Breast epithelium (tissue), 4 donors: ENCODE results near the gene ROR1. TPM values are rescaled to one million over a fixed set of nuclear protein-coding genes. Genes with fewer than 3 reads are reported as not detected.
A peak's percentile ranks its signal among the peaks of the same experiment; 100 is the strongest.

Experiments
- DNase-seq, 2 donors: peaks; one replicate each; pipeline ENCODE4 v3.0.0-alpha.2; 2019; ENCODE audit warnings: low spot score in 2 of 2
- H3K27ac ChIP-seq, 2 donors: fragments of 200-600 bp; sonication (generic) in 1 of 2; one replicate each; pipeline ENCODE4 v1.5.1; 2016 to 2019; ENCODE audit warnings: mild to moderate bottlenecking in 1 of 2
- H3K27me3 ChIP-seq, 2 donors: fragments of 200-600 bp; sonication (generic) in 1 of 2; one replicate each; pipeline versions ENCODE4 v1.5.1 to v1.6.0; 2017 to 2019; ENCODE audit warnings: control low read depth in 1 of 2, mild to moderate bottlenecking in 1 of 2
- H3K36me3 ChIP-seq: fragments of 200-600 bp; one replicate; pipeline ENCODE4 v1.5.1; 2019
- H3K4me1 ChIP-seq, 2 donors: fragments of 200-600 bp; sonication (generic); one replicate each; pipeline ENCODE4 v1.5.1; 2016 to 2019; ENCODE audit warnings: control low read depth in 1 of 2
- H3K4me3 ChIP-seq, 3 donors: fragments of 200-600 bp; sonication (generic); 1 replicate in 2 of 3; 2 replicates in 1 of 3; pipeline ENCODE4 v1.5.1; 2016 to 2019; ENCODE audit warnings: mild to moderate bottlenecking in 3 of 3, moderate library complexity in 2 of 3
- H3K9me3 ChIP-seq, 2 donors: fragments of 200-600 bp; sonication (generic) in 1 of 2; one replicate each; pipeline ENCODE4 v1.5.1; 2016 to 2019; ENCODE audit warnings: control low read depth in 1 of 2
- POLR2A ChIP-seq: fragments of 450-650 bp; IDR thresholded peaks from one replicate; pipeline ENCODE4 v1.6.1; 2016; ENCODE audit warnings: antibody characterized with exemption, mild to moderate bottlenecking, moderate library complexity
- POLR2AphosphoS5 ChIP-seq, 3 donors: sonication (generic); formaldehyde crosslinking; IDR thresholded peaks; one replicate each; pipeline ENCODE4 v1.6.1; 2017; ENCODE audit warnings: antibody characterized with exemption in 3 of 3
- intact Hi-C: fragments of 100-400 bp; cut with DNase I; formaldehyde crosslinking; loops from one replicate; pipeline ENCODE4 v1.15.1; 2023; ENCODE audit warnings: low total_unique reads
- total RNA-seq, 3 donors: library from RNA; depleted of rRNA; stranded (reverse); fragments of >200 nt; gene quantifications; one replicate each; pipeline ENCODE4 v1.1.0, GENCODE V29; 2016
- TF ChIP-seq, protein P1 (sequence below), 3 donors: fragments of 450-650 bp; IDR thresholded peaks; one replicate each; pipeline ENCODE4 v1.5.1; 2016 to 2017; ENCODE audit warnings: antibody characterized with exemption in 3 of 3, mild to moderate bottlenecking in 3 of 3, moderate library complexity in 3 of 3

Gene ROR1
- total RNA-seq, 3 donors from 2014 or later, result 5.9 to 11.6 (median 7.7) TPM

DNA sequence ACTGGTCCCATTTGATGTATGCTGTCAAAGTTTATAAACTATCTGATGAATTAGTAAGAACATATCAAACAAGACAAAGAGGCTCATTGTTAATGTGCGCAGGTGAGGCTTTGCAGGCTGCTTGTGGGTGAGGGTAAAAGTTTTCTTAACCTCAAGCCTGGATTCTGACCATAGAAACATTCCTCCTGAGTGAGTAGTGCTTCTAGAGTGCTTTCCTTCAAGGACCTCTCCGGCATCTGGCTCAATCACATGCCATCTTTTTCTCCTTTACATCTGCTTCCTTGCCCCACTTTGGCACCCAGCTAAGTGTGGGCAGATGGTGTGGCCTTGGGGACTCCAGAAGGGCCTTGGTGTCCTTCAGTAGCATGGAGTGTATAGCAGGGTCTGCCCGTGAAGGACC lies 104.0 kb downstream of the ROR1 start:
- TF ChIP-seq, protein P1, sequence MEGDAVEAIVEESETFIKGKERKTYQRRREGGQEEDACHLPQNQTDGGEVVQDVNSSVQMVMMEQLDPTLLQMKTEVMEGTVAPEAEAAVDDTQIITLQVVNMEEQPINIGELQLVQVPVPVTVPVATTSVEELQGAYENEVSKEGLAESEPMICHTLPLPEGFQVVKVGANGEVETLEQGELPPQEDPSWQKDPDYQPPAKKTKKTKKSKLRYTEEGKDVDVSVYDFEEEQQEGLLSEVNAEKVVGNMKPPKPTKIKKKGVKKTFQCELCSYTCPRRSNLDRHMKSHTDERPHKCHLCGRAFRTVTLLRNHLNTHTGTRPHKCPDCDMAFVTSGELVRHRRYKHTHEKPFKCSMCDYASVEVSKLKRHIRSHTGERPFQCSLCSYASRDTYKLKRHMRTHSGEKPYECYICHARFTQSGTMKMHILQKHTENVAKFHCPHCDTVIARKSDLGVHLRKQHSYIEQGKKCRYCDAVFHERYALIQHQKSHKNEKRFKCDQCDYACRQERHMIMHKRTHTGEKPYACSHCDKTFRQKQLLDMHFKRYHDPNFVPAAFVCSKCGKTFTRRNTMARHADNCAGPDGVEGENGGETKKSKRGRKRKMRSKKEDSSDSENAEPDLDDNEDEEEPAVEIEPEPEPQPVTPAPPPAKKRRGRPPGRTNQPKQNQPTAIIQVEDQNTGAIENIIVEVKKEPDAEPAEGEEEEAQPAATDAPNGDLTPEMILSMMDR (IDR thresholded peaks at IDR 0.05), result no peak
- TF ChIP-seq POLR2AphosphoS5 (IDR thresholded peaks at IDR 0.05), result no peak
- TF ChIP-seq POLR2A, result no peak
- Histone ChIP-seq H3K4me1 (no peaks in the 10 kb centered on the region), H3K4me3 (no peak overlapping the region), H3K9me3 (no peaks in the 10 kb centered on the region), H3K36me3 (no peaks in the 10 kb centered on the region), H3K27me3 (no peaks in the 10 kb centered on the region), H3K27ac (no peak overlapping the region)
- intact Hi-C loops, result no loop called here
- DNase-seq, result peak in 1 of 2 donors; percentile 26

DNA sequence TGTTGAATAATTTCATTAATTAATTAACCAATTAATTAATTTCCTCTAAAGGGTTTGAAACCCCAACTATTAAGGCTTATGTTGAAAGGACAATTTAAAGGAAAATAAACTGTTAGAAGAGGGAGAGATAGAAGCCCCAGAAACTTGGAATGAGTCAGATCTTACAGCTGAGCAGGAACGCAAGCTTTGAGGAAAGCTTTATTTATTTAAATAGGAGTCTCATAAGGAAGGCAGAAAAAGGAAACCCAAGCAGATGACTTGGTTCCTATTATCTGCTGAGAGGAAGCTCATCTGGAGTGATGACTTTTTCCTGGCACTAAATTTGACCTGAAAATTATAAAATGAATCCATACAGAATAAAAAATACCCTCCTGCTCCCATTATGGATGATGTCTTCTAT lies 105.1 kb downstream of the ROR1 start:
- H3K27me3 ChIP-seq, result no peaks in the 10 kb centered on the region
- H3K9me3 ChIP-seq, result no peaks in the 10 kb centered on the region
- DNase-seq, result no peak
- H3K4me1 ChIP-seq, result no peaks in the 10 kb centered on the region
- H3K36me3 ChIP-seq, result no peaks in the 10 kb centered on the region
- H3K27ac ChIP-seq, result no peak overlapping the region
- no peak overlapping the region for H3K4me3 ChIP-seq
- TF ChIP-seq POLR2AphosphoS5 (IDR thresholded peaks at IDR 0.05) (no peak), POLR2A (no peak)
- TF ChIP-seq, protein P1 (IDR thresholded peaks at IDR 0.05), result no peak
- intact Hi-C loops, result no loop called here

DNA sequence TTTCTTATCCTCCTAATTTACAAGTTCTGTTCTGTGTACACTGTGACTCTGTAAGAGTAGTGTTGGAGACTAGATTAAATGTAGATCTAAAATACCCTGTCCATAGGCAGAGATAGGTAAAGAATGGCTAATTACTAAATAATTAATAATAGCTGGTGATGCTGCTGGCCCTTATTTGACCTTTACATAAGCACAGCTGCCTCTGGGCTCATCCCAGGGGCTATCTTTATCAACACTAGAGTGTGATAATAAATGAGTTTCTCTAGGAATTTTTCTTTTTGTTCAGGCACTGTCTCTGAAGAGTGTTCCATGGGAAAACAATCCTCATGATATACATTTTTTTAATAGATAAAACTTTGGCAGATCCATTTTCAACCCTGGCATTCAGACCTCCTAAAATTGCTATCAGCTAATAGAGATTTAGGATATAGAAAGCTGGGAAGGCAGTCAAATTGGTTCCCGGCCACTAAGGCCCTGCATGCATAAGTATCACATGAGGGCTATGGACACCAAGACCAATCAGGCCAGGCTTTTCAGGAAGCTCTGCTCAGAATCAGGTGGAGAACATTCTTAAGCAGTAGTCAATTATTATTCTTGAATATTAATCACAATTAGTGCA lies 107.2 kb downstream of the ROR1 start:
- Histone ChIP-seq H3K27me3 (no peaks in the 10 kb centered on the region), H3K27ac (no peak overlapping the region), H3K9me3 (no peaks in the 10 kb centered on the region), H3K4me3 (no peak overlapping the region), H3K4me1 (no peaks in the 10 kb centered on the region), H3K36me3 (no peaks in the 10 kb centered on the region)
- intact Hi-C loops, result no loop called here
- TF ChIP-seq POLR2AphosphoS5 (IDR thresholded peaks at IDR 0.05) (no peak), POLR2A (no peak)
- TF ChIP-seq, protein P1 (IDR thresholded peaks at IDR 0.05), result no peak
- no peak for DNase-seq

DNA sequence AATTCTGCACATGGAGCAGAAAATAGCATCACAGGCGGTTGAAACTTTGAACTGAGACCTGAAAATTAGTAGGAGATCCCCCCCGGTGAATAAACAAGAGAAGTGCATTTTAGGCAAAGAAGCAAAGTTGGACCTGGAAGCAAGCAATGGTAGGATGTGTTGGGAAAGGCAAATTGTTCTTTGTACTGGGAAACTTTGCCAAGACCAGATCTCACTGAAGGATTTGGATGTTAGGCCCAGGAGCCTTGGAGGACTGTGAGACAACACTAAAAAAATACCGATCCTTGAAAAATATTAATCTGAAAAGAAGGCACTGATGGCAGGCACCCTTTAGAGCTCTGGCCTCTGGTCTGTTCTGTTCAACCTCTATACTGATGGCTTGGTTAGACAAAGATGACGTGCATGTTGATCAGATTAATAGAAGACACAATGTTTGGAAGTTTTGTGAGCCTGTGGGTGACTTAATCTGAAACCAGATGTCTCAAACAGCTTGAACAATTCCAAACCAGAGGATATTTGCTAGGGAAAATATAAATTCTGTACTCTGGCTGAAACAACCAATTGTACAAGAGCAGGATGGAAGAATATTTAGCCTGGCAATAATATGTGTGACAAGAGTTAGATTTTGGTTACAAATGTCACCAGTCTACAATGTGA lies 108.4 kb downstream of the ROR1 start:
- Histone ChIP-seq H3K4me1 (no peaks in the 10 kb centered on the region), H3K27ac (peak overlapping the region; percentile 15 to 62), H3K4me3 (no peak overlapping the region), H3K36me3 (no peaks in the 10 kb centered on the region), H3K27me3 (no peaks in the 10 kb centered on the region), H3K9me3 (no peaks in the 10 kb centered on the region)
- no peak for DNase-seq
- intact Hi-C loops, result no loop called here
- TF ChIP-seq POLR2AphosphoS5 (IDR thresholded peaks at IDR 0.05) (no peak), POLR2A (no peak)

DNA sequence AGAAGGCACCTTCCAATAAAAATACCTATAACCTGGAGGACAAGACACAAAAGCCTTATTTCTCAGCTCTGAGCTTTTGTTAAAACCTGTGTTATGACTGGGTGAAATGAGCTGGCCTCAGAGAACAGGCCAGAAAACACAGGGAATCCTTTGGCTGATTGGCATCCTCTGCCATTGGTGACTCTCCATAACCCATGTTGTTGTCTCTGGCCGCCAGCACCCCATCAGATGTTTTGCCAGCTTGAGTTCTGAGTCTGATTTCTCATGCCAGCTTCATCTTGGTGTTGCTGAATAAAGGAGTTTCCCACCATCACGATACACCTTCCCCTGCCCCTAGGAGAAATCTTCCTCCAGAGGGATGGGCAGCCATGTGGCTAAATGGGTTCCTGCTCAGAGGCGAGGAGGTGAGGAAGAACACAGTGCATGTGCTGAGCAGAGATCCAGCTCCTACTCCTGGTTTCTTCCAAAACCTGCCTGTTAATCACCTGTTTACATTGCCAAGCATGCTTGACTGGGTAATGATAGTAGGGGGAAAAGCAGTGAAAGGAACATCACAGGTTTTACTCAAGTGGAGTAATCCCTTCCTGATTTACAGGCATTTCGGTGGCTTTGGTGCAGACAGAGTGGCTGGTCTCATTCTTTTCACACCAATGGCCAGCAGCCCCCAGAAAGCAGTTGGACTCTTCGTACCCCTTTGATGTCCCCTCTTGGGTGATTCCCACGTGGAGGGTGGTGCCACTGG lies 109.8 kb downstream of the ROR1 start:
- peak overlapping the region; percentile 31 to 39 for H3K27ac ChIP-seq
- no peaks in the 10 kb centered on the region for H3K4me1 ChIP-seq
- no peak overlapping the region for H3K4me3 ChIP-seq
- no peak for DNase-seq
- no peaks in the 10 kb centered on the region for H3K36me3 ChIP-seq
- no peak for TF ChIP-seq POLR2A
- TF ChIP-seq, protein P1 (IDR thresholded peaks at IDR 0.05), result no peak
- no peak for TF ChIP-seq POLR2AphosphoS5 (IDR thresholded peaks at IDR 0.05)
- H3K9me3 ChIP-seq, result no peaks in the 10 kb centered on the region
- no peaks in the 10 kb centered on the region for H3K27me3 ChIP-seq
- intact Hi-C loops, result no loop called here
